NB4 (cell line): ENCODE results near the gene ARHGEF10L.

ENCODE experiments used
- CTCF ChIP-seq: IDR thresholded peaks from one replicate; pipeline ENCODE4 v1.5.1; 2012; ENCODE audit warnings: low read depth, low read length
- MAX ChIP-seq: IDR thresholded peaks from 2 replicates; pipeline ENCODE4 v1.6.1; 2011; ENCODE audit warnings: low read depth, low read length
- POLR2A ChIP-seq: IDR thresholded peaks from 2 replicates; pipeline ENCODE4 v1.6.1; 2011; ENCODE audit warnings: mild to moderate bottlenecking; ENCODE audit not compliant: insufficient read length; ENCODE audit errors: extremely low read depth

- TF ChIP-seq CTCF (no peak), POLR2A (no peak), MAX (no peak)
Observed at GRCh38 chr1:17509363-17509762, 30.1 kb upstream of the ARHGEF10L start.
